Cerebellar nuclear complex (tissue), 1 donor: Measurements from ENCODE around the gene TNFSF15.

Experiments
- DNase-seq, 2 experiments: peaks; one replicate each; lab custom pipeline; 2025; lab: John Stamatoyannopoulos, UW

Gene TNFSF15

GRCh38 chr9:114805670-114806525 is at the start of gene TNFSF15:
TNFSF15 (minus strand) TSS chr9:114806039; CDS start chr9:114806012, 27 bp downstream.
- no peak for DNase-seq

GRCh38 chr9:114855488-114855887 is 49.6 kb upstream of the TNFSF15 start:
- DNase-seq = no peak

- peak in 1 of 2 experiments; percentile 12 for DNase-seq
Measured at GRCh38 chr9:114854736-114855355, 49.0 kb upstream of the TNFSF15 start.

GRCh38 chr9:114853071-114853855 is 47.4 kb upstream of the TNFSF15 start:
- DNase-seq = no peak

GRCh38 chr9:114852050-114852594 is 46.3 kb upstream of the TNFSF15 start:
- DNase-seq = no peak

- no peak for DNase-seq
Measured at GRCh38 chr9:114851306-114851705, 45.5 kb upstream of the TNFSF15 start.

GRCh38 chr9:114850871-114851270 is 45.0 kb upstream of the TNFSF15 start:
- no peak for DNase-seq

GRCh38 chr9:114849450-114849849 is 43.6 kb upstream of the TNFSF15 start:
- no peak for DNase-seq

- no peak for DNase-seq
Measured at GRCh38 chr9:114847492-114848417, 41.9 kb upstream of the TNFSF15 start.

GRCh38 chr9:114845373-114845772 is 39.5 kb upstream of the TNFSF15 start:
- DNase-seq = no peak

GRCh38 chr9:114844766-114845165 is 38.9 kb upstream of the TNFSF15 start:
- DNase-seq = no peak

- no peak for DNase-seq
Measured at GRCh38 chr9:114837923-114838322, 32.1 kb upstream of the TNFSF15 start.

- DNase-seq = no peak
Measured at GRCh38 chr9:114836769-114837168, 30.9 kb upstream of the TNFSF15 start.

GRCh38 chr9:114834386-114834785 is 28.5 kb upstream of the TNFSF15 start:
- DNase-seq = no peak

- DNase-seq = no peak
Measured at GRCh38 chr9:114830546-114830945, 24.7 kb upstream of the TNFSF15 start.

- no peak for DNase-seq
Measured at GRCh38 chr9:114829574-114830440, 24.0 kb upstream of the TNFSF15 start.

GRCh38 chr9:114828303-114828650 is 22.4 kb upstream of the TNFSF15 start:
- DNase-seq = no peak

GRCh38 chr9:114827641-114828302 is 21.9 kb upstream of the TNFSF15 start:
- DNase-seq = no peak

- DNase-seq = no peak
Measured at GRCh38 chr9:114826431-114826830, 20.6 kb upstream of the TNFSF15 start.
